HCT116 (cell line): ENCODE measurements around the gene STK24.

Experiments used
- CBX3 ChIP-seq: IDR thresholded peaks from 2 replicates; pipeline ENCODE4 v1.6.1; 2012; ENCODE audit warnings: low read depth
- CEBPB ChIP-seq: IDR thresholded peaks from 2 replicates; pipeline ENCODE4 v1.6.1; 2012; ENCODE audit warnings: low read depth
- EZH2 ChIP-seq: fragments of 200-600 bp; sonication (generic); IDR thresholded peaks from 2 replicates; pipeline ENCODE4 v1.6.1; 2017; ENCODE audit warnings: antibody characterized with exemption, mixed run types
- FOSL1 ChIP-seq: IDR thresholded peaks from 2 replicates; pipeline ENCODE4 v1.6.1; 2012; ENCODE audit warnings: low read depth
- JUND ChIP-seq: IDR thresholded peaks from 2 replicates; pipeline ENCODE4 v1.6.1; 2012
- POLR2A ChIP-seq: IDR thresholded peaks from 2 replicates; pipeline ENCODE4 v1.7.0; 2011; ENCODE audit warnings: borderline replicate concordance; ENCODE audit not compliant: insufficient read depth, insufficient read length; ENCODE audit errors: extremely low read depth
- POLR2AphosphoS5 ChIP-seq: IDR thresholded peaks from 2 replicates; pipeline ENCODE4 v1.6.1; 2011; ENCODE audit warnings: mild to moderate bottlenecking, low read depth, low read length, moderate library complexity
- RAD21 ChIP-seq: IDR thresholded peaks from 2 replicates; pipeline ENCODE4 v1.6.1; 2012; ENCODE audit warnings: low read depth, mild to moderate bottlenecking
- ZFX ChIP-seq: fragments of 450-650 bp; IDR thresholded peaks from 2 replicates; pipeline ENCODE4 v1.6.1; 2017
- ZNF274 ChIP-seq: fragments of 200-500 bp; sonication (Bioruptor generic); IDR thresholded peaks from 2 replicates; pipeline ENCODE4 v1.6.1; 2014; ENCODE audit warnings: mild to moderate bottlenecking, low read depth, low read length, inconsistent platforms
- TF ChIP-seq, protein P1 (sequence below), 3 experiments: fragments of 200-600 bp in 1 of 3; sonication (generic) in 1 of 3; IDR thresholded peaks in 2 of 3; conservative IDR thresholded peaks in 1 of 3; 2 replicates each; pipeline ENCODE4 v1.5.1; 2012 to 2017; ENCODE audit warnings: low read depth in 2 of 3, low read length in 2 of 3, antibody characterized with exemption in 1 of 3, borderline replicate concordance in 1 of 3, control low read depth in 1 of 3, mild to moderate bottlenecking in 1 of 3, mixed read lengths in 1 of 3, mixed run types in 1 of 3, moderate library complexity in 1 of 3; ENCODE audit not compliant: insufficient read depth in 1 of 3
- TF ChIP-seq, protein P2 (sequence below): IDR thresholded peaks from 2 replicates; pipeline ENCODE4 v1.6.1; 2012; ENCODE audit warnings: low read depth
- TF ChIP-seq, protein P3 (sequence below): IDR thresholded peaks from 2 replicates; pipeline ENCODE4 v1.6.1; 2012
- TF ChIP-seq, protein P4 (sequence below): IDR thresholded peaks from 2 replicates; pipeline ENCODE4 v1.6.1; 2012

DNA sequence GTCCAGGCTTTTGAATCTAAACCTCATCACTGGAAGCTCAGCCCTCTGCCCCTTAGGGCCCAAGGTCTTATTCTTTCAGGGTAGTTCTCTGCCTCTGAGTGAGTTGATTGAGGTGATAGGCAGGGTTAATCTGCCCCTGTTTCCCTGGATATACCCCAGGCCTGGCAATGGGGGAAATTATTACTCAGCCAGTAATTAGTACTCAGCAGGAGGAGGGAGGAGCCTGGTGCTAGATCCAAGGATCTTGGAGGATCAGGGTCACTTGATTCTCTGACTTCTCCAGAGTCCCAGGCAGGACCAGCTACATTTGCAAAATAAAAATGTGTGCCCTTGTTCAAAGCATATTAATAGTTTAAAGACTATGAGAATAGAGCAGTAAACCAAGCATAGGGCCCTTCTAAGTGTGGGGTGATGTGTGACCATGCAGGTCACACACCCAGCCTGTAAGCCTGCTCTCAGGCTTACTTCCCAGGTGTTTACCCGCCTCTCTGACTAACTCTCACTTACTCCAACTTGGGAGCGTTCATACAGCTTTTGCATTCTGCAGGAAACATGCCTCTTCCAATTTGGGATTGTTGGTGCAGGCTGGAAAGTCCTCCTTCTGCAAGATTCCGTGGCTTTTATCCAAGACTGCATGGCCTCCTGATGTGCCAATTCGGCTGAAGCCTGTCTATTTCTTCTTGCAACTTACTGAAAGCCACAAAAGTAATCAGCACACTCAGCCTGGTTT lies 7.9 kb upstream of the STK24 start:
- TF ChIP-seq CBX3 (no peak), RAD21 (no peak), POLR2A (no peak), ZFX (no peak), FOSL1 (no peak), EZH2 (no peak), CEBPB (no peak), JUND (no peak), POLR2AphosphoS5 (no peak), ZNF274 (no peak)
- TF ChIP-seq, protein P1, sequence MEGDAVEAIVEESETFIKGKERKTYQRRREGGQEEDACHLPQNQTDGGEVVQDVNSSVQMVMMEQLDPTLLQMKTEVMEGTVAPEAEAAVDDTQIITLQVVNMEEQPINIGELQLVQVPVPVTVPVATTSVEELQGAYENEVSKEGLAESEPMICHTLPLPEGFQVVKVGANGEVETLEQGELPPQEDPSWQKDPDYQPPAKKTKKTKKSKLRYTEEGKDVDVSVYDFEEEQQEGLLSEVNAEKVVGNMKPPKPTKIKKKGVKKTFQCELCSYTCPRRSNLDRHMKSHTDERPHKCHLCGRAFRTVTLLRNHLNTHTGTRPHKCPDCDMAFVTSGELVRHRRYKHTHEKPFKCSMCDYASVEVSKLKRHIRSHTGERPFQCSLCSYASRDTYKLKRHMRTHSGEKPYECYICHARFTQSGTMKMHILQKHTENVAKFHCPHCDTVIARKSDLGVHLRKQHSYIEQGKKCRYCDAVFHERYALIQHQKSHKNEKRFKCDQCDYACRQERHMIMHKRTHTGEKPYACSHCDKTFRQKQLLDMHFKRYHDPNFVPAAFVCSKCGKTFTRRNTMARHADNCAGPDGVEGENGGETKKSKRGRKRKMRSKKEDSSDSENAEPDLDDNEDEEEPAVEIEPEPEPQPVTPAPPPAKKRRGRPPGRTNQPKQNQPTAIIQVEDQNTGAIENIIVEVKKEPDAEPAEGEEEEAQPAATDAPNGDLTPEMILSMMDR (IDR thresholded peaks at IDR 0.05 in 2 of 3, conservative IDR thresholded peaks at IDR 0.05 in 1 of 3; ENCODE audit: borderline replicate concordance in 1 of 3, insufficient read depth in 1 of 3, low read depth in 2 of 3, low read length in 2 of 3): no peak
- TF ChIP-seq, protein P2, sequence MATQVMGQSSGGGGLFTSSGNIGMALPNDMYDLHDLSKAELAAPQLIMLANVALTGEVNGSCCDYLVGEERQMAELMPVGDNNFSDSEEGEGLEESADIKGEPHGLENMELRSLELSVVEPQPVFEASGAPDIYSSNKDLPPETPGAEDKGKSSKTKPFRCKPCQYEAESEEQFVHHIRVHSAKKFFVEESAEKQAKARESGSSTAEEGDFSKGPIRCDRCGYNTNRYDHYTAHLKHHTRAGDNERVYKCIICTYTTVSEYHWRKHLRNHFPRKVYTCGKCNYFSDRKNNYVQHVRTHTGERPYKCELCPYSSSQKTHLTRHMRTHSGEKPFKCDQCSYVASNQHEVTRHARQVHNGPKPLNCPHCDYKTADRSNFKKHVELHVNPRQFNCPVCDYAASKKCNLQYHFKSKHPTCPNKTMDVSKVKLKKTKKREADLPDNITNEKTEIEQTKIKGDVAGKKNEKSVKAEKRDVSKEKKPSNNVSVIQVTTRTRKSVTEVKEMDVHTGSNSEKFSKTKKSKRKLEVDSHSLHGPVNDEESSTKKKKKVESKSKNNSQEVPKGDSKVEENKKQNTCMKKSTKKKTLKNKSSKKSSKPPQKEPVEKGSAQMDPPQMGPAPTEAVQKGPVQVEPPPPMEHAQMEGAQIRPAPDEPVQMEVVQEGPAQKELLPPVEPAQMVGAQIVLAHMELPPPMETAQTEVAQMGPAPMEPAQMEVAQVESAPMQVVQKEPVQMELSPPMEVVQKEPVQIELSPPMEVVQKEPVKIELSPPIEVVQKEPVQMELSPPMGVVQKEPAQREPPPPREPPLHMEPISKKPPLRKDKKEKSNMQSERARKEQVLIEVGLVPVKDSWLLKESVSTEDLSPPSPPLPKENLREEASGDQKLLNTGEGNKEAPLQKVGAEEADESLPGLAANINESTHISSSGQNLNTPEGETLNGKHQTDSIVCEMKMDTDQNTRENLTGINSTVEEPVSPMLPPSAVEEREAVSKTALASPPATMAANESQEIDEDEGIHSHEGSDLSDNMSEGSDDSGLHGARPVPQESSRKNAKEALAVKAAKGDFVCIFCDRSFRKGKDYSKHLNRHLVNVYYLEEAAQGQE: no peak
- TF ChIP-seq, protein P3, sequence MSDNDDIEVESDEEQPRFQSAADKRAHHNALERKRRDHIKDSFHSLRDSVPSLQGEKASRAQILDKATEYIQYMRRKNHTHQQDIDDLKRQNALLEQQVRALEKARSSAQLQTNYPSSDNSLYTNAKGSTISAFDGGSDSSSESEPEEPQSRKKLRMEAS: no peak
- TF ChIP-seq, protein P4, sequence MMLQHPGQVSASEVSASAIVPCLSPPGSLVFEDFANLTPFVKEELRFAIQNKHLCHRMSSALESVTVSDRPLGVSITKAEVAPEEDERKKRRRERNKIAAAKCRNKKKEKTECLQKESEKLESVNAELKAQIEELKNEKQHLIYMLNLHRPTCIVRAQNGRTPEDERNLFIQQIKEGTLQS: no peak
